Aorta (tissue), 5 donors: ENCODE measurements around the gene POMGNT1. TPM values are rescaled to one million over a fixed set of nuclear protein-coding genes. Genes with fewer than 3 reads are reported as not detected.

ENCODE experiments used
- ATAC-seq: fragments of 200-7000 bp; cut with Tn5 transposase; one replicate; pipeline ENCODE4 v1.9.1; 2022; ENCODE audit warnings: moderate library complexity; ENCODE audit not compliant: low FRiP score
- DNase-seq, 2 donors: peaks; one replicate each; pipeline ENCODE4 v3.0.0-alpha.2; 2020
- H3K27ac ChIP-seq, 2 donors: one replicate each; pipeline ENCODE4 v1.5.1; 2013; ENCODE audit warnings: low read length in 2 of 2, mild to moderate bottlenecking in 2 of 2, moderate library complexity in 2 of 2, control low read depth in 1 of 2, inconsistent platforms in 1 of 2, low read depth in 1 of 2
- H3K27me3 ChIP-seq, 2 donors: one replicate each; pipeline ENCODE4 v1.6.1; 2013; ENCODE audit warnings: control low read depth in 1 of 2, low read length in 1 of 2, mild to moderate bottlenecking in 1 of 2, moderate library complexity in 1 of 2; ENCODE audit not compliant: insufficient read depth in 2 of 2, control insufficient read depth in 1 of 2
- H3K36me3 ChIP-seq, 2 donors: one replicate each; pipeline ENCODE4 v1.6.1; 2013; ENCODE audit warnings: control low read depth in 1 of 2, low read length in 1 of 2, mild to moderate bottlenecking in 1 of 2; ENCODE audit not compliant: insufficient read depth in 2 of 2, control insufficient read depth in 1 of 2
- H3K4me1 ChIP-seq, 2 donors: one replicate each; pipeline ENCODE4 v1.6.1; 2013; ENCODE audit warnings: low read length in 2 of 2, control low read depth in 1 of 2, mild to moderate bottlenecking in 1 of 2, moderate library complexity in 1 of 2; ENCODE audit not compliant: insufficient read depth in 2 of 2, control insufficient read depth in 1 of 2
- H3K4me3 ChIP-seq, 2 donors: one replicate each; pipeline ENCODE4 v1.5.1; 2013; ENCODE audit warnings: low read length in 2 of 2, control low read depth in 1 of 2, mild to moderate bottlenecking in 1 of 2
- H3K9me3 ChIP-seq: one replicate; pipeline ENCODE4 v1.6.1; 2013; ENCODE audit warnings: mild to moderate bottlenecking, low read length; ENCODE audit not compliant: control insufficient read depth
- WGBS, 2 donors: extraction: QIAGEN DNeasy Blood & Tissue Kit; methylation state at CpG; one replicate each; pipeline ENCODE4 v1.1.7; 2013; 5-methylcytosine and 5-hydroxymethylcytosine counted together
- intact Hi-C, 2 donors: fragments of 100-400 bp; cut with DNase I; formaldehyde crosslinking; loops; one replicate each; pipeline versions ENCODE4 v1.14.2 to v1.15.0; 2022
- polyA plus RNA-seq, 2 donors: library from polyadenylated mRNA; stranded (reverse); fragments of 200-250 nt; gene quantifications; one replicate each; pipeline ENCODE4 v1.2.3, GENCODE V29; 2013
- total RNA-seq, 2 donors: library from RNA; stranded (reverse); fragmentation: NEBNext Ultra II Directional; extraction: Animal tissue kit (Norgen Biotek cat#: 25700); gene quantifications; one replicate each; pipeline ENCODE4 v1.2.1, GENCODE V29; 2021
- donor health status: healthy with polysubstance abuse.
- donor health status: Bipolar disorder and iron deficiency.
- donor health status: DM: no; HTN: no; CAD: no.
- donor health status: DM: no; HTN: no; CAD: no.
- donor health status: DM: yes; HTN: yes; CAD: no.

POMGNT1 gene
- total and polyA plus RNA-seq, 4 donors, result 17.8 to 103 (median 54.4) TPM

DNA sequence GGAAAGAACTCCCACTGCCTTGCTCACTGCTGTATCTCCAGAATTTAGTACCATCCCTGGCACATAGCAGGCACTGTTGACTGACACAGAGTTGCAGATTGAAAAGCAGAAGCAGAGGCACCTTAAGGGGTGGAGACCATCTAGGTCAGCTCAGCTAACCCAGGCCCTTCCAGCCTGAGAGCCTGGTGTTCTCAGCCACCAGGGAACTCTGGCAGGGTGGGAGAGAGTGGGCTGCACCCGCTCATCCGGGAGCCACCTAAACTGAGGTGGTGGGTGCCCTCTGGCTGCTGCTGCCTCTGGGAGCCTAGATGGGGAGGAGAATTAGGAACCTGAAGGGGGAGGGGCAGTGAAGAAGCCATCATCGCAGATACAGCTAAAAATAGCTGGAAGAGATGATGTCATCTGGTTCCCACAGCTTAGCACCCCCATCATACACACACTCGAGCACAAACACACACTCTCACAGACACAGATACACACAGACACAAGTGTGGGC is 24.8 kb downstream of the POMGNT1 start:
- intact Hi-C loops, result no loop called here
- Histone ChIP-seq H3K27me3 (no peaks in the 10 kb centered on the region), H3K4me1 (no peaks in the 10 kb centered on the region), H3K27ac (no peak overlapping the region), H3K9me3 (no peaks in the 10 kb centered on the region), H3K36me3 (no peaks in the 10 kb centered on the region), H3K4me3 (no peak overlapping the region)
- DNase-seq (peak in 1 of 2 donors; percentile 57), ATAC-seq (no peak)
- WGBS, 2 donors, result 19 to 21% methylated on average over 4 of the region's 4 CpGs

DNA sequence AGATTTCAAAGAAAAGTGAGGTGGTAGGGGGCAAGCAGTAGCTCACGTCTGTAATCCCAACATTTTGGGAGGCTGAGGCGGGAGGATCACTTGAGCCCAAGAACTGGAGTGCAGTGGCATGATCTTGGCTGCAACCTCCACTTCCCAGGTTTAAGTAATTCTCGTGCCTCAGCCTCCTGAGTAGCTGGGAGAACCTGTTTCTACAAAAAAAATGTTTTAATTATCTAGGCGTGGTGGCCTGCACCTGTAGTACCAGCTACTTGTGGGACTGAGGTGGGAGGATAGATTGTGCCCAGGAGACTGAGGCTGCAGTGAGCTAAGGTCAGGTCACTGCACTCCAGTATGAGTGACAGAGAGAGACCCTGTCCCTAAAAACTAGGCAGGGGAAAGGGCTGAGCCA is 25.9 kb downstream of the POMGNT1 start:
- ATAC-seq (no peak), DNase-seq (peak in 1 of 2 donors; percentile 10)
- intact Hi-C loops, result no loop called here
- Histone ChIP-seq H3K27ac (no peak overlapping the region), H3K9me3 (no peaks in the 10 kb centered on the region), H3K4me3 (no peak overlapping the region), H3K4me1 (no peaks in the 10 kb centered on the region), H3K27me3 (no peaks in the 10 kb centered on the region), H3K36me3 (no peaks in the 10 kb centered on the region)
- WGBS, 2 donors, result 81 to 93% methylated on average over 4 of the region's 4 CpGs

DNA sequence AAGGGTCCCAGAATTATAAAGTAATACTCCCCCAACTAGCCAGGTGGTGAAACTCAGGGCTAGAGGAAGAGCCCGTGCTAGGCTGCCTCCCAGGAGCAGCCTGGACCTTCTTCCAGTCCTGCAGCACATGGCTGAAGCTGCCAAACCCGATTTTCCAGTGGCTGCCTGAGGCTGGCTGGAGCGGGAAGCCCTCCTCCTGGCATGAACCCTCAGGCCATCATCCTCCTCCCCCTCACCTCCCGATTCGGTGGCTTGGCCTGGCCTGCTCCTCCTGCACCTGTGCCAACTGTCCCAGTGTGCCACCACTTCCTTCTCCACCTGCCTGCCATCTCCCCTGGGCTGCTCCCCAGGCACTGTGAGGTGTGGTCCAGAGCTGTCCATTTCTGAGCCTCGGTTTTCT is 26.4 kb downstream of the POMGNT1 start:
- Histone ChIP-seq H3K36me3 (no peaks in the 10 kb centered on the region), H3K4me1 (no peaks in the 10 kb centered on the region), H3K27me3 (no peaks in the 10 kb centered on the region), H3K27ac (no peak overlapping the region), H3K9me3 (no peaks in the 10 kb centered on the region), H3K4me3 (no peak overlapping the region)
- intact Hi-C loops, result no loop called here
- 37 to 39% methylated on average over 6 of the region's 6 CpGs for WGBS, 2 donors
- ATAC-seq (no peak), DNase-seq (peak in 1 of 2 donors; percentile 54)

DNA sequence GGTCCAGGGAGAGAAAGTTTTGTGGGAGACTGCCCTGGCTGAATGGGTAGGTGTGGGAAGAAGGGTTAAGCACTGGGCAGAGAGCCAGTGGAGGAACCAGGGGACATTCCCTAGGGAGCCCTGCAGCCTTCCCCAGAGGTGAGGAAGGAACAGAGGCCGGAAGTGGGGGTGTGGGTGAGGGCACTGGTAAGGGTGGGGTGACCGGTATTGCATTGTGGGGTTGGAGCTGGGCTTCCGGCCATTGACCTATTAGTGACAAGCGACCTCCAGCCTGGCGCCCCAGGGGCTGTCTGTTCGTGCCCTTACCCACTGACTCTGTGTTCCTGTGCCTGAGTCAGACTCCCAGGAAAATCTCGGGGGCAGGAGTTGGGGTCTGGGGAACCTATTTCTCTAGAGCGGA is 26.9 kb downstream of the POMGNT1 start:
- no peak for ATAC-seq
- H3K27ac ChIP-seq, result no peak overlapping the region

DNA sequence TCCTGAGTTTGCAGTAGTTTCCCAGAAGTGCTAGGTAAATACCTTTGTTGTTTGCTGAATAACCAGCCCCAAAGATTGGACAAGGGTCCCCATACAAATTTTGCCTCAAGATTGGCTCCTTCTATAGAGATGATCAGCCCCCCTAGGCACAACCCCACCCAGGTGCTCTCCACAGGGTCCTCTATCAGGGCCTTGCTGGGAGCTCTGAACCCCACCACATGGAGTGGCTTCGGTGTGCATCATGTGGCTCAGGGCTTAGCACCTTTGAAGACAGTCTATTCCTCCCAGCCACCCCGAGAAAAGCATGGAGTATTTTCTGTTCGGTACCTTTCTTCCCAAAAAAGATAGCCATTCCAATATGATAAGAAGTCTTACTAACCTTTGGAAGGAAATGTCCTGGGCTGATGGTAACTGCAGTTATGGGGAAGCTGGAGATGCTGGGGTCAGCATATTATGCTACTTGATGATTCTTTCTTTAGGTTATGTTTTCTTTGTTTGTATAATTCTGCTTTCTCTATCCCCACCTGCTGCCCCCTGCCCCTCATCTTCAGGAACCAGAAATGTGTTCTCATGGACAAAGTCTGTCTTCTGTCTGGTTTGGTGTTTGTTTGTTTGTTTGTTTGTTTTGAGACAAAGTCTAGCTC is 28.3 kb downstream of the POMGNT1 start:
- no peak overlapping the region for H3K27ac ChIP-seq

More for the DNA sequence above, 26.9 kb downstream of the POMGNT1 start:
- H3K9me3 ChIP-seq, result no peaks in the 10 kb centered on the region
- WGBS, 2 donors, result 88 to 89% methylated on average over 8 of the region's 8 CpGs
- intact Hi-C loops, result no loop called here
- H3K27me3 ChIP-seq, result no peaks in the 10 kb centered on the region
- H3K36me3 ChIP-seq, result no peaks in the 10 kb centered on the region
- peak in 1 of 2 donors; percentile 69 for DNase-seq
- no peaks in the 10 kb centered on the region for H3K4me1 ChIP-seq
- H3K4me3 ChIP-seq, result no peak overlapping the region

DNA sequence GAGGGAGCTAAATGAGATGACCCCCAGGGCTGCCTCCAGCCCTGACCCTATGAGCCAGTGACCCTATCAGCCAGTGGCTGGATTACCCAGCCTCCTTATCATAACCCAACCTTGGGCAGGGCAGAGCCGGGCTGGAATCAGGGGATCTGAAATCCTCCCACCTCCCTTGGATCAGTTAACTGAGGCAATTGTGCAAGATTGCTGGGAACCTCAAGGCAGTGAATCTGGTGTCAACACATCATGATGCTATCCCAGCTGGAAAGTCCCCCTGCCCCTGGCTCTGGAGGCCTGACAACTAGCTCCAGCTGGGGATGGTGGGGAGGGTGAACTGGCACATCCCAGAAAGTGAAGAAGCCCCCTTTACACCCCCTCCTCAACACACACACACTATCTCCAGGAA is 29.8 kb downstream of the POMGNT1 start:
- ATAC-seq, result no peak
- Histone ChIP-seq H3K4me3 (no peak overlapping the region), H3K36me3 (no peaks in the 10 kb centered on the region), H3K4me1 (no peaks in the 10 kb centered on the region), H3K27ac (no peak overlapping the region), H3K9me3 (no peaks in the 10 kb centered on the region), H3K27me3 (no peaks in the 10 kb centered on the region)
- WGBS, 2 donors, result 90 to 95% methylated on average over 1 of the region's 1 CpG
- no peak for DNase-seq
- intact Hi-C loops, result no loop called here

More for the DNA sequence above, 28.3 kb downstream of the POMGNT1 start:
- Histone ChIP-seq H3K4me3 (no peak overlapping the region), H3K9me3 (no peaks in the 10 kb centered on the region), H3K36me3 (no peaks in the 10 kb centered on the region), H3K4me1 (no peaks in the 10 kb centered on the region), H3K27me3 (no peaks in the 10 kb centered on the region)
- intact Hi-C loops, result no loop called here
- DNase-seq (peak in 1 of 2 donors; percentile 5), ATAC-seq (no peak)
- WGBS, 2 donors, result 93 to 96% methylated on average over 3 of the region's 3 CpGs

DNA sequence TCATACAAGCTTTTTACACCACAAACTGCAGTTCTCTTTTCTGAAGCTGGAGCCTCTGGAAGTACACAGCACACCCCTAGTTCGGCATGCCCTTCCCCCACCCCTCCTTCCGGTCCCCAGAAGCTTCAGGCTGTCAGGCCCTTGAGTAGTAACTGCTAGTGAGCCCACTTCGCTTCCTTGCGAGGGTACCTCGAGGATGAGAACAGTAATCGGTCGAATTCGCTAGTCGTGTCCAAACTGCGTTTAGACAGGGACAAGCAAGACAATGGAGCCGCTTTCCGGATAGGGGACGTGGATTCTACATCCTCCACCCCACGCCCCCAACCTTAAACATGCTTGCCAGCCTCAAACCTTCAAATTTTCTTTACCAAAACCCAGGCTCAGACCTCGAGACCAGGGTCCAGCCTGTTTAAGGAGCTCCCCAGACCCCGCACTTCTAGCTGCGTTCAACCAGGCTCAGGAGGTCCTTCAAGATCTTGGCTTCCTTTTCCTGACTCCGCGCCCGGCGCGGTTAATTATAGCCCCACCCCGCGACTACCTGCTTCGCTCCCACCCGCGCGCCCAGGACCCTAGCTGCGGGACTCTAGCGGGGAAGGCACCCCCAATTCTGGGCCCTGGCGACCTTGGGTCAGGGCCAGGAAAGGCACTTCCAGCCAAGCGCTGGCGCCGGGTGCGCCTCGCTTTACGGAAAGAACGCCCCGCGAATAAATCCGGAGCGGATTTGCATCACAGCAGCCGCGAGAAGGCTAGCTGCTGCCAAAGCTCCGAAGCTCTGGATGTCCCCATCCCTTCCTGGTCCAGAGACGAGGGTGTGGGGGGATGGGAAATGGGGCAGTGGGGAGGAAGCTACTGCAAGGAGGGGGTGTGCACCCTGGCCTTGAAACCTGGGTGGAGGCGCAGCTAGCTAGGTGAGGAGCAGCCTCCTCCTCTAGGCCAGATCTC is 31.4 kb downstream of the POMGNT1 start:
- no peaks in the 10 kb centered on the region for H3K27me3 ChIP-seq
- no peak overlapping the region for H3K27ac ChIP-seq
- ATAC-seq (peak; percentile 78), DNase-seq (peak; percentile 54 to 83)
- no peaks in the 10 kb centered on the region for H3K36me3 ChIP-seq
- WGBS, 2 donors, result 11% methylated on average over 47 of the region's 47 CpGs
- peak overlapping the region; percentile 23 to 40 for H3K4me3 ChIP-seq
- H3K9me3 ChIP-seq, result no peaks in the 10 kb centered on the region
- no peaks in the 10 kb centered on the region for H3K4me1 ChIP-seq
- intact Hi-C loops, result no loop called here

DNA sequence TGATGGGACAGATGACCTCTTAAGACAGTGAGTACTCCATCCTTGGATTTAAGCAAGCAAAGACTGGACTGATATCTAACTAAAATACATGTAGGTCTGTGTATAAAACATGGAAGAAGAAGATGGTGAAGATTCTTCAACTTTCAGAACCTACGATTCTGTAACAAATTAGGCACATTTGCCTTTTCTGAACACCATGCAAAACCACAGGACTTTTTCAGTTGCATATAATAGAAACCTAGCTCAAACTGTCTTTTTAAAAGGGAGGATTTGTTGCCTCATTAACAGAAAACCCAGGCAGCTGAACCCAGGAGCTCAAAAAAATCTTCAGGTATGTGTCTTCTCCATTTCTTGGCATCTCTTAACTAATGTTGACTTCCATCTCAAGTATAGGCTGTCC is 38.0 kb downstream of the POMGNT1 start:
- Histone ChIP-seq H3K36me3 (no peaks in the 10 kb centered on the region), H3K9me3 (no peaks in the 10 kb centered on the region), H3K27ac (no peak overlapping the region), H3K4me3 (no peak overlapping the region), H3K4me1 (no peaks in the 10 kb centered on the region), H3K27me3 (no peaks in the 10 kb centered on the region)
- 95 to 96% methylated on average over 1 of the region's 1 CpG for WGBS, 2 donors
- no peak for DNase-seq
- ATAC-seq, result no peak
- intact Hi-C loops, result no loop called here
